GM12872 (cell line): ENCODE measurements around the gene SH3RF1.

Source experiments
- TF ChIP-seq, protein P1 (sequence below): IDR thresholded peaks from 3 replicates; pipeline ENCODE4 v1.5.1; 2011; ENCODE audit warnings: low read depth, mild to moderate bottlenecking, low read length, moderate library complexity; ENCODE audit not compliant: insufficient read depth

SH3RF1 gene

DNA sequence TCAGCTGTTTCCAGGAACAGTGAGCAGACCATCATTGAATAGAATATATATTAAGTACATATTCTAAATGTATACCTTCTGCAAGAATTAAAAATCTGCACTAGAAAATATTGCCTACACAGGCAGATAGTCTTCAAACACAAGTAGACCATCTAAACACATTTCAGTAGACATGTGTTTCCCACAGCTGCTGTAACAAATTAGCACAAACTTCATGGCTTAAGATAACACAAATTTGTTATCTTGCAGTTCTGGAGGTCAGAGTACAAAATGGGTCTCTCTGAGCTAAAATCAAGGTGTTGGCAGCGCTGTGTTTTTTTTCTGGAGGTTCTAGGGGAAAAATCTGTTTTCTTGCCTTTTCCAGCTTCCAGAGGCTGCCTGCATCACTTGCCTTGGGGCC lies 42.7 kb downstream of the SH3RF1 start:
- TF ChIP-seq, protein P1, sequence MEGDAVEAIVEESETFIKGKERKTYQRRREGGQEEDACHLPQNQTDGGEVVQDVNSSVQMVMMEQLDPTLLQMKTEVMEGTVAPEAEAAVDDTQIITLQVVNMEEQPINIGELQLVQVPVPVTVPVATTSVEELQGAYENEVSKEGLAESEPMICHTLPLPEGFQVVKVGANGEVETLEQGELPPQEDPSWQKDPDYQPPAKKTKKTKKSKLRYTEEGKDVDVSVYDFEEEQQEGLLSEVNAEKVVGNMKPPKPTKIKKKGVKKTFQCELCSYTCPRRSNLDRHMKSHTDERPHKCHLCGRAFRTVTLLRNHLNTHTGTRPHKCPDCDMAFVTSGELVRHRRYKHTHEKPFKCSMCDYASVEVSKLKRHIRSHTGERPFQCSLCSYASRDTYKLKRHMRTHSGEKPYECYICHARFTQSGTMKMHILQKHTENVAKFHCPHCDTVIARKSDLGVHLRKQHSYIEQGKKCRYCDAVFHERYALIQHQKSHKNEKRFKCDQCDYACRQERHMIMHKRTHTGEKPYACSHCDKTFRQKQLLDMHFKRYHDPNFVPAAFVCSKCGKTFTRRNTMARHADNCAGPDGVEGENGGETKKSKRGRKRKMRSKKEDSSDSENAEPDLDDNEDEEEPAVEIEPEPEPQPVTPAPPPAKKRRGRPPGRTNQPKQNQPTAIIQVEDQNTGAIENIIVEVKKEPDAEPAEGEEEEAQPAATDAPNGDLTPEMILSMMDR, result no peak

DNA sequence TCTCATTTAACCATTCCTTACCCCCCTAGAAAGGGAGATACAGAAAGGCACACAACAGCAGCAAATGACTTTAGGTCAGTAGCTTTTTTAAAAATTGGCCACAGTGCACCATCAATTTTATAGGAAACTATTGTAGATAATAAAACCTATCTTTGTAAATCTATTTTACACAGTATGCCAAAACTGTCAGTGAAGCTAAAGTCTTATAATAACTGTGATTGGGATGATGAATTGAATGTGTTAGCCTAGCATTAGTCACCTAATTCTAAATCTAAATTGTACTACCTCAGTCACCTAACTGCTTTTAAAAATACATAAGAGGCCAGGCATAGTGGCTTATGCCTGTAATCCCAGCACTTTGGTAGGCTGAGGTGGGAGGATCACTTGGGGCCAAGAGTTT lies 44.2 kb downstream of the SH3RF1 start:
- TF ChIP-seq, protein P1, result no peak

DNA sequence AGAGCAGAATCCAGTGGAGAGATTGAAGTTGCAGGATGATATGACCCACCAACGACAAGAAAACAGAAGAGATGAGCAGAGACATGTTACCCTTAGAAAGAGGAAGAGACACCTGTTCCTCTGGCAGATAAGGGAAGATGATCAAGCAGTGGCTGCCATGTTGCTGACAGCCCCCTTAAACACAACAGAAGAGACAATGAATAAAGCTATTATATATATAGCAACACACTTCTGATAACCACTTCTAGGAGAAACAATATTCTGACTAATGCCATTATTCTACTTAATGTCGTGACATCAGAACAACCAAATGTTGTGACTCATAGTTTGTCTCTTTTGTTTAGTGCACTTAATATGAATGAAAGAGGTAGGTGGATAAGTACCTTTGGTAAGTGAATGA lies 44.9 kb downstream of the SH3RF1 start:
- TF ChIP-seq, protein P1, result no peak

DNA sequence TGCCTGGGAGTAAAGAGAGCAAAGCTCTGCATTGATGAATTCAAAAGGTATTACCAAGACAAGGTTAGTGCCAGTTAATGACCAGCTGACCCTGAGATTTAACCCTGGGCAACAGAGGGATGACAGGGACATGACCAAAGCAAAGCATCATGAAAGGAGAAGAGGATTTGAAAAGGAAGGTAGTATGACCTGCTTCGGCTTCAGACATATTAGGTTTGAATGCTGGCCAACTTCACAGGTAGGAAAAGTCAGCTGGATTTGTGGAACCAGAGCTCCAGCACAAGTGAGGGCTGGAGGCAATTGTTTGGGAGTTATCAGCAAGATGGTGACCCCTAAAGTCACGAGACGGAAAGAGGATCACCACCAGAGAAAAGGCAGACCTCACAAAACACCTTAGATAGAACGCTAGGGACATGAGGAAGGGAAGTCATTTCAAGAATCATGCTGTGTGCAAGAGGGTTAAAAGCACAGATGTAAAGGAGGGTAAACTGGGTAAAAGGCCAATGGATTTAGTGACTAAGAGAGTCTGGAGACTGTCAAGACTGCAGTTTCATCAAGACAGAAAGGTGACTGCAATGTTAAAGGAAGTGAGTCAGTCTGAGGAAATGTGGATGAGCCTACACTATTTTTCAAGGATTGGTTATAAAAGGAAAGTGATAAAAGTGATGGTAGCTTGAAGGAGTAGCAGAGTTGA lies 45.6 kb downstream of the SH3RF1 start:
- TF ChIP-seq, protein P1, result no peak

DNA sequence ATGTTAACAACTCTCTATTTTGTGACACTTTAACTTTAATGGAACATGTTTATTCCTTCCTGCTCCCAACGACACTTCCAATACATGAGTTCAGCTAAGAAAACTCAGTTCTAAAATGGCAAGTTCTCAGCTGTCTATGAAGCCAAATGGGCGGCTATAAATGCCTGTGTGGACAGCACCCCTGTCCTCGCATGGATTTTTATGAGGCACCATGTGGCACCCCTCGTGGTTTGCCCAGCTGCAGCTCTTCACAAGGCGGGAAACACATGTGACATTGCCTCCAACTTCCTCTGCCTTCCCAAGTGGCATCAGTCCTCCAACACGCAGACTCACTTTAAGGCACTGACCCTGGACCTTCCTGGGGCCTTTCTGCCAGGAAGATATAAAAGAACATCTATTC lies 48.0 kb downstream of the SH3RF1 start:
- TF ChIP-seq, protein P1, result no peak

DNA sequence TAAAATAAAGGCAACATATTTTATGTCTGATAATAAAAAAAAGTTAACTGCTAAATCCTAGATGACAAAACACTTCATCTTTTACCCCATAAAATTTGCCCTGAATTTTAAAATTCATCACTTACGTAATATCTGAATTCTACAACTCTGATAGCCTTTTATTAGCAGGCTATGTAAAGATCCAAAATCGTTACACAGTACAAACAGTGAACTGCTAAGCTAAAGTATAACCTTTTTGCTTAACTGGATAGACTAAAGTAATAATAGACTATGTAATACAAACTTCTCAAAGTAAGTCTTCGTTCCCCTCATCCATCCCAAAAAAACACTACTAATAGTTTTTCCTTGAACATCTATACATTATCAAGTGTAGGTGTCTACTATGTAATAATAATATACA lies 49.1 kb downstream of the SH3RF1 start:
- TF ChIP-seq, protein P1, result no peak

DNA sequence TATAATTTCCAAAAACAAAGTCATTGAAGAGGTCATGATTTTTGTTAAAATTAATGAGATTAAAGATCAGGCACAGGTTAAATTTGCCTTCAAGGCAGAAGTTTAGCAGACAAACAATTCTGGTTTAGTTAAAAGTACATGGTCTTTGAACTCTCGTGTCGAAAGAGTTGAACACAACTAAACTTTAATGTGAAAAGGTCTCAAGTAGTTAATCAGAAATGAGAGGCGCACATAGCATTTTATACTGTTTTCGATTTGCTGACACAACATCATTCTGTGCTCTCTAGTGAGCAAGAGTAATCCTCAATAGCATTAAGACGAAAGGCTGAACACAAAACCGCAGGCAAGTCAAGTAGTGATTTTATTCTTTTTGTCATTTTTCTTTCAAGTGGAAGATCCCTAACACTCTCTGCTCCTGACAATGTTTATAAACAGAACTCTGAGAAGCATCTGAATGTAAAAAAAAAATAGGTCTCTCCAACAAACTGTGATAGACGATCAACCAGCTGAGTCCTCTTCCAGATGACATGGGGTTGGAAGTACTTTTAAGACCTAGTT lies 49.8 kb downstream of the SH3RF1 start:
- TF ChIP-seq, protein P1, result no peak
